ENCODE measurements around the gene LIPN. TPM values are rescaled to one million over a fixed set of nuclear protein-coding genes. Genes with fewer than 3 reads are reported as not detected.

LIPN gene, protein sequence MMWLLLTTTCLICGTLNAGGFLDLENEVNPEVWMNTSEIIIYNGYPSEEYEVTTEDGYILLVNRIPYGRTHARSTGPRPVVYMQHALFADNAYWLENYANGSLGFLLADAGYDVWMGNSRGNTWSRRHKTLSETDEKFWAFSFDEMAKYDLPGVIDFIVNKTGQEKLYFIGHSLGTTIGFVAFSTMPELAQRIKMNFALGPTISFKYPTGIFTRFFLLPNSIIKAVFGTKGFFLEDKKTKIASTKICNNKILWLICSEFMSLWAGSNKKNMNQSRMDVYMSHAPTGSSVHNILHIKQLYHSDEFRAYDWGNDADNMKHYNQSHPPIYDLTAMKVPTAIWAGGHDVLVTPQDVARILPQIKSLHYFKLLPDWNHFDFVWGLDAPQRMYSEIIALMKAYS
- not detected in 2 replicates for total RNA-seq

DNA sequence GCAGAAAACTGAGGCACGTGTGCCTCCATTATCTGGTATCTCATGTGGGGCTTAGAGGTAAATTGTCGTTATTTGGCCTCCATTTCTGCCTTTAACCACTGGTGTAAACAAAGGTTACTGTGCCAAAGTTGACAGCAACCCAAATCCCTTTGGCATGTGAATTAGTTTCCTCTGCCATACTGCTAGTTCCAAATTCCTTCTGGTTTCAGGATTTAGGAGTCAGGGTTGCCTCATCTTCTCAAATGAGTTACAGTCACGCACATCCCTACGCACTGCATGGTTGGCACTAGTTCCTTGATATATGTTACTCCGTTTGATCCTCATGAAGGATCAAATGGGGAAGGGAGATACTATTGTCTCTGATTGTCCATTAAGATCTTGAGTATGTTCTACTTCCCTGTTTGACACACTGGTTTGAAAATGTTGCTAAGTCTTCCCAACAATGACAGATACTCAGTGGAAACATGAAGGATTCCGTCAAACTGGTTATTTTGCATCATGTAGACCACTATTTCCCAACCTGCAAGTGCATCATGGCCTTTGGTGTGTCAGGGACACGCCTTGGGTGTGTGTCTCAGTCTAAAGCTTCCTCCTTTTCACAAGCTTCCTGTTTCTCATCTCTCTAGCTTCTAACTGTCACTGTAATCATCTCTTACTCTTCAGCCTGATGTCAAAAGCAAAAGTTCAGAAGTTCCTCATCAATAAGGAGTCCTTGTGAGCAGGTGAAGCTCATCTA, at the start of gene LIPN:
TSS of gene LIPN (plus strand) at position 655 of the 736 bp plus-strand sequence. CDS start 1,386 bp downstream, outside the sequence.

DNA sequence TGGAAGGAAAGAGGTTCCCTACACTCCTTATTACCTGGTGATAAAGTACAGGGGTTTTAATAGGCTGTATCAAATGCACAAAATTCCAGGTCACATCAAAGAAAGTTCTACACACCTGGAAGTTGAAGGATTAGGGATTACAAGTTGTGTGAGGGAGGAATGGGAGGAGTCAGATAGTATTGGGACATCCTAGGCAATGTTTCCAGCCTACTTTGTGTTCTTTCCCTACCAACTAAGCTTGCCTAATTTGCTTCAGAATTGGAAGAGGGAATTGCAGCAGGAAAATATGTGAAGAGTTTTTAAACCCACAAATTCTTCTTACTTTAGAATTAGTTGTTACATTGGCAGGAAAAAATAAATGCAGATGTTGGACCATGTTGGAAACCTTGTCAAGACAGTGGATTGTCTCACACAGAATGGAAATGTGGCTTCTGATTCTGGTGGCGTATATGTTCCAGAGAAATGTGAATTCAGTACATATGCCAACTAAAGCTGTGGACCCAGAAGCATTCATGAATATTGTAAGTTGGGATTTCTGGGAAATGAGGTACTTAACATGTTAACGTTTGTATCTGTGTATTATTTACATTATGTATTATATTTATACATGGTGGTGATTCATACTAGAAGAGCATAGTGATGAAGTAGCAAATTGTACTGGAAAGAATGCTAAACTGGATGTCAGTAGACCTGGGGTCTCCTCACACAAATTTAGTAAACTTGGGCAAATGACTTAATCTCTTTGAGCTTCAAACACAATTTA, 42.9 kb downstream of the LIPN start, which contains the start of gene LIPM:
TSS of gene LIPM (plus strand) at position 208 of the 763 bp plus-strand sequence. CDS start at position 375, 167 bp downstream.

Other genes starting within 250 kb of the LIPN start
- gene RNLS, start 176.7 kb upstream of the LIPN start, total RNA-seq = 9.6 and 16.6 TPM in 2 replicates
- gene LIPJ, start 173.3 kb upstream of the LIPN start, total RNA-seq = not detected in 2 replicates
- gene LIPF, start 95.6 kb upstream of the LIPN start, total RNA-seq = not detected in 2 replicates
- 0.43 and 0.48 TPM in 2 replicates for gene LIPK, start 53.8 kb upstream of the LIPN start, total RNA-seq
- not detected in 2 replicates for gene LIPM, start 42.7 kb downstream of the LIPN start, total RNA-seq
- 9.2 and 10.1 TPM in 2 replicates for gene ANKRD22, start 91.8 kb downstream of the LIPN start, total RNA-seq
- gene STAMBPL1, start 120.2 kb downstream of the LIPN start, total RNA-seq = 3.0 and 3.9 TPM in 2 replicates
- gene ACTA2, start 192.8 kb downstream of the LIPN start, total RNA-seq = 11.6 and 15.3 TPM in 2 replicates
- gene FAS, start 230.8 kb downstream of the LIPN start, total RNA-seq = 40.1 and 46.3 TPM in 2 replicates

Measured in tracheal epithelial cell (primary cell).